Transverse colon (tissue), 3 donors: ENCODE results near the gene FOXJ3.

Experiments
- CTCF ChIP-seq, 5 experiments: fragments of 200-600 bp in 3 of 5; fragments of 450-650 bp in 2 of 5; sonication (generic) in 3 of 5; IDR thresholded peaks; 1 replicate in 2 of 5; 2 replicates in 3 of 5; pipeline ENCODE4 v1.5.1; 2016 to 2017; ENCODE audit warnings: antibody characterized with exemption in 5 of 5, inconsistent platforms in 3 of 5, mild to moderate bottlenecking in 2 of 5, moderate library complexity in 1 of 5
- POLR2A ChIP-seq: fragments of 450-650 bp; IDR thresholded peaks from one replicate; pipeline ENCODE4 v1.6.1; 2016; ENCODE audit warnings: antibody characterized with exemption, mild to moderate bottlenecking, moderate library complexity

- TF ChIP-seq POLR2A = no peak
- no peak for TF ChIP-seq CTCF (IDR thresholded peaks at IDR 0.05)
Observed at GRCh38 chr1:42145764-42146625, 189.0 kb downstream of the FOXJ3 start.
